Breast epithelium (tissue), 4 donors: ENCODE data around the gene APOE. TPM values are rescaled to one million over a fixed set of nuclear protein-coding genes. Genes with fewer than 3 reads are reported as not detected.

Source experiments
- DNase-seq, 2 donors: peaks; one replicate each; pipeline ENCODE4 v3.0.0-alpha.2; 2019; ENCODE audit warnings: low spot score in 2 of 2
- H3K27ac ChIP-seq, 2 donors: fragments of 200-600 bp; sonication (generic) in 1 of 2; one replicate each; pipeline ENCODE4 v1.5.1; 2016 to 2019; ENCODE audit warnings: mild to moderate bottlenecking in 1 of 2
- H3K27me3 ChIP-seq, 2 donors: fragments of 200-600 bp; sonication (generic) in 1 of 2; one replicate each; pipeline versions ENCODE4 v1.5.1 to v1.6.0; 2017 to 2019; ENCODE audit warnings: control low read depth in 1 of 2, mild to moderate bottlenecking in 1 of 2
- H3K36me3 ChIP-seq: fragments of 200-600 bp; one replicate; pipeline ENCODE4 v1.5.1; 2019
- H3K4me1 ChIP-seq, 2 donors: fragments of 200-600 bp; sonication (generic); one replicate each; pipeline ENCODE4 v1.5.1; 2016 to 2019; ENCODE audit warnings: control low read depth in 1 of 2
- H3K4me3 ChIP-seq, 3 donors: fragments of 200-600 bp; sonication (generic); 1 replicate in 2 of 3; 2 replicates in 1 of 3; pipeline ENCODE4 v1.5.1; 2016 to 2019; ENCODE audit warnings: mild to moderate bottlenecking in 3 of 3, moderate library complexity in 2 of 3
- H3K9me3 ChIP-seq, 2 donors: fragments of 200-600 bp; sonication (generic) in 1 of 2; one replicate each; pipeline ENCODE4 v1.5.1; 2016 to 2019; ENCODE audit warnings: control low read depth in 1 of 2
- CTCF ChIP-seq, 3 donors: fragments of 450-650 bp; IDR thresholded peaks; one replicate each; pipeline ENCODE4 v1.5.1; 2016 to 2017; ENCODE audit warnings: antibody characterized with exemption in 3 of 3, mild to moderate bottlenecking in 3 of 3, moderate library complexity in 3 of 3
- POLR2A ChIP-seq: fragments of 450-650 bp; IDR thresholded peaks from one replicate; pipeline ENCODE4 v1.6.1; 2016; ENCODE audit warnings: antibody characterized with exemption, mild to moderate bottlenecking, moderate library complexity
- POLR2AphosphoS5 ChIP-seq, 3 donors: sonication (generic); formaldehyde crosslinking; IDR thresholded peaks; one replicate each; pipeline ENCODE4 v1.6.1; 2017; ENCODE audit warnings: antibody characterized with exemption in 3 of 3
- intact Hi-C: fragments of 100-400 bp; cut with DNase I; formaldehyde crosslinking; loops from one replicate; pipeline ENCODE4 v1.15.1; 2023; ENCODE audit warnings: low total_unique reads
- total RNA-seq, 3 donors: library from RNA; depleted of rRNA; stranded (reverse); fragments of >200 nt; gene quantifications; one replicate each; pipeline ENCODE4 v1.1.0, GENCODE V29; 2016

APOE gene
- total RNA-seq, 3 donors from 2014 or later: 439 to 1,162 (median 1,092) TPM

DNA sequence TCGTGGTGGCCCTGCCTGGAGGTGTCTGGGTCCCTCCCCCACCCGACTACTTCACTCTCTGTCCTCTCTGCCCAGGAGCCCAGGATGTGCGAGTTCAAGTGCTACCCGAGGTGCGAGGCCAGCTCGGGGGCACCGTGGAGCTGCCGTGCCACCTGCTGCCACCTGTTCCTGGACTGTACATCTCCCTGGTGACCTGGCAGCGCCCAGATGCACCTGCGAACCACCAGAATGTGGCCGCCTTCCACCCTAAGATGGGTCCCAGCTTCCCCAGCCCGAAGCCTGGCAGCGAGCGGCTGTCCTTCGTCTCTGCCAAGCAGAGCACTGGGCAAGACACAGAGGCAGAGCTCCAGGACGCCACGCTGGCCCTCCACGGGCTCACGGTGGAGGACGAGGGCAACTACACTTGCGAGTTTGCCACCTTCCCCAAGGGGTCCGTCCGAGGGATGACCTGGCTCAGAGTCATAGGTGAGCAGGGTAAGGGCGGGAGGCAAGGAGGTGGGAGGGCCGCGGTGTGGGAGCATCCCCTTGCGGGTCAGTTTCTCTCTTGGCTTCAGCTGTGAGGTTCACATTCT, 40.3 kb upstream of the APOE start:
- no peak for TF ChIP-seq POLR2AphosphoS5 (IDR thresholded peaks at IDR 0.05)
- no peak for TF ChIP-seq CTCF (IDR thresholded peaks at IDR 0.05)
- no peak for TF ChIP-seq POLR2A
- Histone ChIP-seq H3K36me3 (no peaks in the 10 kb centered on the region), H3K4me1 (no peaks in the 10 kb centered on the region), H3K27ac (peak overlapping the region in 1 of 2 donors; percentile 28), H3K4me3 (no peak overlapping the region), H3K27me3 (no peaks in the 10 kb centered on the region), H3K9me3 (no peaks in the 10 kb centered on the region)
- intact Hi-C loops: no loop called here
- no peak for DNase-seq

DNA sequence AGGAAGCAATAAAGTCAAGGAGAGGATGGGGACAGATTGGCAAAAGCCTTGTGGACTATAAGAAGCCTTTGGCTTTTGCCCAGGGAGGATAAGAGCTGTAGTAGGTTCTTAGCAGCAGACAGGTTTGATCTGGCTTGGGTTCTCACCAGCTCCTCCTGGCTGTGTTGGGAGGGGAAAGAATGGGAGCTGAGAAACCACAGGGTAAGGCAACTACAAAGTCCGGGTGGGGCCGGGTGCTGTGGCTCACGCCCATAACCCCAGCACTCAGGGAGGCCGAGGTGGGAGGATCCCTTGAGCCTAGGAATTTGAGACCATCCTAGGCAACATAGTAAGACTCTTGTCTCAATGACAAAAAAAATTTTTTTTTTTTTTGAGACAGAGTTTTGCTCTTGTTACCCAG, 38.9 kb upstream of the APOE start:
- intact Hi-C loops: no loop called here
- no peaks in the 10 kb centered on the region for H3K36me3 ChIP-seq
- DNase-seq: no peak
- no peaks in the 10 kb centered on the region for H3K4me1 ChIP-seq
- no peak overlapping the region for H3K4me3 ChIP-seq
- H3K27ac ChIP-seq: peak overlapping the region in 1 of 2 donors; percentile 28
- H3K27me3 ChIP-seq: no peaks in the 10 kb centered on the region
- TF ChIP-seq POLR2AphosphoS5 (IDR thresholded peaks at IDR 0.05) (no peak), CTCF (IDR thresholded peaks at IDR 0.05) (no peak), POLR2A (no peak)
- no peaks in the 10 kb centered on the region for H3K9me3 ChIP-seq

DNA sequence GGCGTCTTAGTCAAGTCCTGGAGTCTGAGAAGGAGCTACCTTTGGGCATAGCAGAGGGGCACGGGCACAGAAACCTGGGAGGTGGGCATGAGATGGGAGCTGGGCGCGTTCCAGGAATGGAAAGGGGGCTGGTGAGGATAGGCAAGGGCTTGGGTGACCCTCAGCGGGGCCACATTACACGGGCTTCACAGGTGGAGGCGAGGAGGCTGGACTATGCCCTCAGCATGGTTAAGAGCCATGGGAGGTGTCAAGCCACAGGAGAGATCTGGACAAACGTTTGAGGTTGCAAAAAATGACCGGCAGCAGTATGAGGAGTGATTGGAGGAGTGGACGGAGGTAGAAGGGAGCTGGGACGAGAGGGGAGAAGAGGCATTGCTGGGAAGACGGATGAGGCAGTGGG, 38.0 kb upstream of the APOE start:
- no peaks in the 10 kb centered on the region for H3K36me3 ChIP-seq
- DNase-seq: no peak
- no peak for TF ChIP-seq CTCF (IDR thresholded peaks at IDR 0.05)
- no peak for TF ChIP-seq POLR2AphosphoS5 (IDR thresholded peaks at IDR 0.05)
- peak overlapping the region in 1 of 2 donors; percentile 34 for H3K27ac ChIP-seq
- intact Hi-C loops: no loop called here
- H3K4me1 ChIP-seq: no peaks in the 10 kb centered on the region
- H3K9me3 ChIP-seq: no peaks in the 10 kb centered on the region
- no peaks in the 10 kb centered on the region for H3K27me3 ChIP-seq
- H3K4me3 ChIP-seq: no peak overlapping the region

DNA sequence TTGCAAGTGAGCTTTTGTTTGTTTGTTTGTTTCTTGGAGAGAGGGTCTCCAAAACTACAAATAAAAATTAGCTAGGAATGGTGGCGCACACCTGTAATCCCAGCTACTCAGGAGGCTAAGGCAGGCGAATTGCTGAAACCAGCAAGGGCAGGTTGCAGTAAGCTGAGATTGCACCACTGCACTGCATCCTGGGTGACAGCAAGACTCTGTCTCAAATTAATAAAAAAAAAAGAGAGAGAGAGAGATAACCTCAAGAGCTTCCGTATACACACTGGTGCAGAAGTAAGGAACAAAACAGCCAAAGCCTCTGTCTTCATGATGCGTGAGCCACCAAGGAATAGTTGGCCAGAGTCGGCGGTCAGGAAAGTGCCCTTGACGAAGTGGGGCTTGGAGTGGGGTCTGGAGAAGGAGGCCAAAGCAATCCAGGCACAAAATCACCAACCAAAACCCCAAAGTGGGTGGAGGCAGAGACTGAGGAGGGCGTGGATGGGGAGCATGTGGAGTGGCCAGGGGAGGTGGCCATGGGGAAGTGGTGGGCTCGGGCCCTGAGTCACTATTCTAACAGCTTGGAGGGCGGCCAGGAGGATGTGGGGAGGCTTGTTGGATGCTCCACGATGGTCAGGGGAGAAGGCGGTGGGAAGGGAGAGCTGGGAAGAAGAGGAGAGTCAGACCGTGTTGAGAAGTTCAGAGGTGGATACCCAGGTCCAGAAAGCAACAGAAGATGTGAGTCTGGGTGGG, 35.7 kb upstream of the APOE start:
- Histone ChIP-seq H3K9me3 (no peaks in the 10 kb centered on the region), H3K36me3 (no peaks in the 10 kb centered on the region), H3K27ac (peak overlapping the region in 1 of 2 donors; percentile 85), H3K4me1 (no peaks in the 10 kb centered on the region), H3K27me3 (no peaks in the 10 kb centered on the region), H3K4me3 (no peak overlapping the region)
- intact Hi-C loops: no loop called here
- no peak for DNase-seq
- TF ChIP-seq POLR2AphosphoS5 (IDR thresholded peaks at IDR 0.05) (no peak), POLR2A (no peak), CTCF (IDR thresholded peaks at IDR 0.05) (no peak)

- DNase-seq: no peak
- Histone ChIP-seq H3K27ac (peak overlapping the region in 1 of 2 donors; percentile 61), H3K4me3 (no peak overlapping the region), H3K9me3 (no peaks in the 10 kb centered on the region), H3K4me1 (no peaks in the 10 kb centered on the region), H3K27me3 (no peaks in the 10 kb centered on the region), H3K36me3 (no peaks in the 10 kb centered on the region)
- intact Hi-C loops: no loop called here
- no peak for TF ChIP-seq POLR2A
- no peak for TF ChIP-seq CTCF (IDR thresholded peaks at IDR 0.05)
- TF ChIP-seq POLR2AphosphoS5 (IDR thresholded peaks at IDR 0.05): no peak
These were observed 33.8 kb upstream of the APOE start for GRCh38 chr19:44871809-44872208.
